ENCODE results near the gene LETM1. TPM values are rescaled to one million over a fixed set of nuclear protein-coding genes. Genes with fewer than 3 reads are reported as not detected.
"Not testable (repeated sequence)": the region's sequence is repeated elsewhere in the genome, so short reads cannot be mapped to it uniquely, and the experiment has no call there.

The LETM1 gene
- polyA plus RNA-seq, 1 donor: 15.2 TPM

GRCh38 chr4:1851575-1852410, 4.2 kb downstream of the LETM1 start:
- DNase-seq (ENCODE audit: low read depth): no peak

DNA sequence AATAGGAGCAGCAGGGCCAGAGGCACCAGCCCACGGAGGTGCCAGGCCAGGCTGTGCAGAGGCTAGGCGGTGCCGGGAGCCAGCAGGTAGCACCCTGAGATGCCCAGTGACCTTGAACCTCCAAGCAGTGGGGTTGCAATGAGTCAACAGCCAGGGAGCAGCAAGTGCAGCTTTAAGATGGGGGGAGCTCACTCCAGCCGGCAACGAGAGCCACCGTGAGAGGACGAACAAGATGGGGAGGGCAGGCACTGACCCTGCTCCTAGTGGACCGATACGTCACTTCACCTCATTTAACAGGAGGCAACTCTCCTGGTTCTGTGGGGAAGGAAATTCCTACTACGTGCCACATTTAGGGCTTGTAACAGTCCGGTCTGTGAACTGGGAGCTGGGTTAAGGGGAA, 4.8 kb downstream of the LETM1 start:
- no peak for DNase-seq (ENCODE audit: low read depth)

- no peak for DNase-seq (ENCODE audit: low read depth)
These were observed 5.7 kb downstream of the LETM1 start for GRCh38 chr4:1850276-1850675.

DNA sequence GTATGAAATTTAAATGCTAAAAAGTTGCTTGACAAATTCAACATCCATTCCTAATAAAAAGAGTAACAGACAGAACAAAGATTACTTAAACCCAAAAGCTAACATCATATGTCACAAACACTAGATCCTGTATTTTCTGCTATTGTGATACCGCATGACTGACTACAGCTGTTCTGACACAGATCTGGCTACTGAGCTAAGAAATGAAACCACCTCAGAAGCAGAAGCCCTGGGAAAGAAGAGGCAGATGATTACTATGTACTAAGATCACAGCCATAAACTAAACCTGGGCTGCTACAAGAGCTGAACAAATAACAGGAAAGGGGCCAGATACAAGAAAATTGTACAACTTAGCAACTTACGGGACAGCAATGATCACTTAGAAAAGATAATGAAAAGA, 9.4 kb downstream of the LETM1 start:
- no peak for DNase-seq (ENCODE audit: low read depth)

DNA sequence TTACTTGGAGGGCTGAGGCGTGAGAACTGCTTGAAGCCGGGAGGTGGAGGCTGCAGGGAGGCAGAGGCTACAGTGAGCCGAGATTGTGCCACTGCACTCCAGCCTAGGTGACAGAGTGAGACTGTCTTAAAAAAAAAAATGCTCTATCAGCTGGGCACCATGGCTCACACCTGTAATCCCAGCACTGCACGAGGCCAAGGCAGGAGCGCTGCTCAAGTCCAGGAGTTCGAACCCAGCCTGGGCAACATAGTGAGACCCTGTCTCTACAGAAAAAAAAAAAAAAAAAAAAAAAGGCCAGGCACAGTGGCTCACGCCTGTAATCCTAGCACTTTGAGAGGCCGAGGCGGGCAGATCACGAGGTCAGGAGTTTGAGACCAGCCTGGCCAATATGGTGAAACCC, 11.3 kb downstream of the LETM1 start:
- DNase-seq (ENCODE audit: low read depth): not testable (repeated sequence)

GRCh38 chr4:1843852-1844251, 12.1 kb downstream of the LETM1 start:
- no peak for DNase-seq (ENCODE audit: low read depth)

GRCh38 chr4:1842993-1843448, 12.9 kb downstream of the LETM1 start:
- no peak for DNase-seq (ENCODE audit: low read depth)

DNA sequence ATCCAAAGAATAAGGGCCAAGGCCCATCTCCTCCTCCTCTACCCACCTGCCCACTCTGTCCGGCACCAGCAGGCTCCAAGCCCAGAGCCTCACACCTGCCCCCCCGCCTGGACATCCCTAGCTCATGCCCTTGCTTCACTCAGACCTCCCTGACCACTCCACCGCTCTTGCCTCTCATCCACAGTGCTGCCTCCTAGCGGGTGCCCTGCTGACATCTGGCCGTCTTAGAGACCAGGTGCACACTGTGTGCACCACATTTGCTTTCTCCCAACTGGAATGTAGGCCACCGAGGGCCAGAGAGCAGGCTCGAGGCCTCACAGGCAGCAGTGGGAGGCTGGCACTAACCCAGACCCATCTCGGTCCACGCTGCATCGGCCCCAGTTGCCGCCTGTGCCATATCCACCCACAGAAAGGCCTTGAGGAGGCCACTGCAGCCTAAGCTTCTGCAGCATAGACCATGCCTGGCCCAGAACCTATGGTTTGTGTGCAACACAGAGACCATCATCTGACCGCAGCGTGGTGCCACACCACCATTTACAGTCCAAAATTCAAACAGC, 13.5 kb downstream of the LETM1 start:
- DNase-seq (ENCODE audit: low read depth): no peak

- DNase-seq (ENCODE audit: low read depth): no peak
These were observed 14.1 kb downstream of the LETM1 start for GRCh38 chr4:1841887-1842210.

DNA sequence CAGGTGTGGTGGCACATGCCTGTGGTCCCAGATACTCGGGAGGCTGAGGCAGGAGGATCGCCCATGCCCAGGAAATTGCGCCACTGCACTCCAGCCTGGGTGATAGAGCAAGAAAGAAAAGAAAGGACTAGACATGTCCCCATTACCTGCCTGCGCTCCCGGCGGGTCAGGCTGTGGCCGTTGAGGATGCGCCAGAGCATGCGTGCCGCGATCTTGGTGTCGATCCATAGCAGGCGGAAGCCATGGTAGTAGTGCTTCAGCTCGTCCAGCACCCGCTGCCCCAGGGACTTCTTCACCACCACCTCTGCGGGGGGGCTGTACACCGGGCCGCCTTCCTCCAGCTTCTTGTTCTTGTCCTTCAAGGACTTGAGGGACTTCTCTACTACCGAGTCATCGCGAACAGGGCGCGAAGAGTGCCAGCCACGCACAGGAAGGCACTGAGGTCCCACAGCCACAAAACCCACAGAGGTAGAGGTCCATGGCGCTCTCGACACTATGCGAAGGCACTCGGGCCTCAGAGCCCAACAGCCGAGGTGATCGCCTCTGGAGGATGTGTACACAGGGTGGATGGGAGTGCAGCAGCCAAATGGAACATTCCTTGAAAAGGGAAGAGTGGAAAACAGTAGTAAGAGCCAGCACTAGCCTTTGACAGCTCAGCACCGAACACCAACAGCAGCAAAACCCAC, 14.6 kb downstream of the LETM1 start:
- no peak for DNase-seq (ENCODE audit: low read depth)

DNA sequence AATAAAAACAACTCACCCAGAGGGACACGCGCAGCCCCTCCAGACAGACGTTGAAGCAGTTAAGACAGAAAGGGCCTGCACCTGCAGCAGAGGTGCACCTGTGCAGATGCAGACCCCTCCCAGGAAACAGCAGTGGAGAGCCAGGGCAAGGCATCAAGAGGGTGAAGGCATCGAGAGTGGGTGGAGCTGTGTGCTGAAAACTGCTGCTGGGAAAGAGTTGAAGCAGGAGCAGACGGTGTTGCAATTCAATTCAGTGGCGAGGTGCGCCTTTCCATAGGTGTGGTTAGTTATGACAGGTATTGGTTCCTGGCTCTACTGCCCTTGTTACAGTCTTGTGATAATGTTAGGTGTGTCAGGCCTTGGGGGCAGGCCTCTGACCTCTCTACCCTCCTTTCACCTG, 16.7 kb downstream of the LETM1 start:
- no peak for DNase-seq (ENCODE audit: low read depth)

GRCh38 chr4:1837069-1837468, 18.9 kb downstream of the LETM1 start:
- DNase-seq (ENCODE audit: low read depth): no peak

DNA sequence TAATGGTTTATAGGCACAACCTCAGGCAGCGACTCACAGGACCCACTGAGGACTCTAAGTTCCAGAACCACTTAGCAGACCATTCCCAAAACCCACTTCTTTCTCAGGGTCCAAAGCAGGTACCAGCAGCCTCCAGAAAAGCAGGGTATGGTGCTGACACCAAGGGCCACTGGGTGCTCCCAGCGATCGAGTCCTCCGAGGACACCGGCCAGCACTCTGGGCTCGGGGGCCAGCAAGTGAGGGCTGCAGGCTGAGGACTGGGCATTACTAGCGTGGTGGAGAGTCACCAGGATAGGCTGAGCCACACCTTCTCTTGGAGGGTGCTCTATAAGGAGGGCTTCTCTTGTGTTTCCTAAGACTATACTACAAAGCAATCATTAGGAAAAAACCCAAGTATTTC, 19.3 kb downstream of the LETM1 start:
- DNase-seq (ENCODE audit: low read depth): no peak

DNA sequence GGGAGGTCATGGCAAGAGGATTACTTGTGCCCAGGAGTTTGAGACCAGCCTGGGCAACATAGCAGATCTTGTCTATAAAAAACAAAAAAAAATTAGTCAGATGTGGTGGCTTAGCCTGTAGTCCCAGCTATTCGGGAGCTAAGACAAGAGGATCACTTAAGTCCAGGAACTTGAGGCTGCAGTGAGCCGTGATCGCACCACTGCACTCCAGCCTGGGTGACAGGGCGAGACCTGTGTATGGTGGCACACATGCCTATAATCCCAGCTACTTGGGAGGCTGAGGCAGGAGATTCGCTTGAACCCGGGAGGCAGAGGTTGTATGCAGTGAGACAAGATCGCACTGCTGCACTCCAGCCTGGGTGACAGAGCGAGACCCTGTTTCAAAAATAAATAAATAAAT, 20.1 kb downstream of the LETM1 start:
- not testable (repeated sequence) for DNase-seq (ENCODE audit: low read depth)

- no peak for DNase-seq (ENCODE audit: low read depth)
These were observed 21.7 kb downstream of the LETM1 start for GRCh38 chr4:1834047-1834775.

- DNase-seq (ENCODE audit: low read depth): no peak
These were observed 22.5 kb downstream of the LETM1 start for GRCh38 chr4:1833307-1834046.

GRCh38 chr4:1832690-1833089, 23.3 kb downstream of the LETM1 start:
- no peak for DNase-seq (ENCODE audit: low read depth)

DNA sequence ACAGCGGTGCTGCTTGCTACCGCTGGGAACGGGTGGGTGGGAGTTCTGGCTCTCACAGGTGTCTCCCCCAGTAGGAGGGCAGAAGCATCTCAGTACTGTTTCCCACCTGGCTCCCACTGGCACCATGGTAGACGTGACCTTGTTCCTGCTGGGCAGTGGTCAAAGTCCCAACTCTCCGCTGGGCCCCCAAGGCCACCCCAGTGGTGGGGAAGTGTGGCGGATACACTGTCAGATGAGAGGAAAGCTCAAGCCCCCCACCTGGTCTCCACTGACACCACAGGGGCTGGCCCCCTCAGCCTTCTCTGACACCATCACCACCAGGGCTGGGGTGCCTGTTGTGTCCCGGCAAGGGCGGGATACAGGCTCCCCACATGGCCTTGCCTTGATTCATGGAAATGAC, 24.6 kb downstream of the LETM1 start:
- no peak for DNase-seq (ENCODE audit: low read depth)

DNA sequence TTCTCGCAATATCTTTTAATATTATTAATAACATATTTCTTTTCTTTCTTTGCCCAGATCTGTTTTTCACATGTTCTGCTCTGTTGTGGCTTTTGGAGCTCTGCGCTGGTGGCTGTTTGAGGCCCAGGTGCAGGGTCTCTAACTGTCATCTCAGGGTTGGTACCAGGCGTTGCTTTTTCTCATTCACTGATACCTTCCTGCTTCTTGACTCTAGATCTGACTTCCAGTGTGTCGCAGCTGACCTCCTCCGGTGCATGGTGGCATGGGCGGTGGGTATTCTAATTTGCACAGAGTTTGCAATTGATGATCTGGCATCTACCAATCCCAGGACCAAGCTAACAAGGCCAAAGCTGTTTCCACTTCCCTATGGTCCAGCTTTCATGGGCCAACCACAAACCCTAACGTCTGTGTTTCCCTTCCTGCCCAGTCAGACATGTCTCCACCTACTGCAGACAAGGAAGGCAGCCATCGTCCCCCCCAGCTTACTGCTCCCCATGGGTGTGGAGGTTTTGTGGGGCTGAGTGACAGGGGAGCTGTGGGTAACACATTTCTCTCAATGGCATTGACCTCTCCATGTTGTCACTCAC, 25.2 kb downstream of the LETM1 start:
- no peak for DNase-seq (ENCODE audit: low read depth)

DNA sequence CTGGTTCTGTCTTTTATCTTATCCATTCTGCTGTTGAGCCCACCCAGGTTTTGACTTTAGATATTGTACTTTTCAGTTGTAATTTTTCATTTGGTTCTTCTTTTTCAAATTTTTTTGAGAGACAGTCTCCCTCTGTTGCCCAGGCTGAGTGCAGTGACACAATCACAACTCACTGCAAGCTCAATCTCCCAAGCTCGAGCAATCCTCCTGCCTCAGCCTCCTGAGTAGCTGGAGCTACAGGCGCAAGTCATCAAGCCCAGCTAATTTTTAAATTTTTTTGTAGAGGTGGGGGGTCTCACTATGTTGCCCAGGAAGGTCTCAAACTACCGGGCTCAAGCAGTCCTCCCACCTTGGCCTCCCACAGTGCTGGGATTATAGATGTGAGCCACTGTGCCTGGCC, 25.7 kb downstream of the LETM1 start:
- DNase-seq (ENCODE audit: low read depth): no peak

Data from forelimb muscle (tissue), 1 donor.